Stomach (tissue), 9 donors: ENCODE results near the gene MPDU1. TPM values are rescaled to one million over a fixed set of nuclear protein-coding genes. Genes with fewer than 3 reads are reported as not detected.

Experiments used
- DNase-seq, 2 donors: peaks; one replicate each; pipeline versions ENCODE4 v3.0.0 to v3.0.0-alpha.2; 2013 to 2019
- H3K27ac ChIP-seq, 5 donors: fragments of 200-600 bp in 4 of 5; sonication (generic) in 4 of 5; one replicate each; pipeline ENCODE4 v1.5.1; 2013 to 2019; ENCODE audit warnings: mild to moderate bottlenecking in 1 of 5, moderate library complexity in 1 of 5
- H3K27me3 ChIP-seq, 3 donors: fragments of 200-600 bp; sonication (generic); one replicate each; pipeline ENCODE4 v1.5.1; 2017 to 2019; ENCODE audit warnings: mixed run types in 1 of 3
- H3K36me3 ChIP-seq, 4 donors: fragments of 200-600 bp; sonication (generic); 1 replicate in 3 of 4; 2 replicates in 1 of 4; pipeline ENCODE4 v1.5.1; 2016 to 2019
- H3K4me1 ChIP-seq, 4 donors: fragments of 200-600 bp; sonication (generic); one replicate each; pipeline ENCODE4 v1.5.1; 2016 to 2019
- H3K4me3 ChIP-seq, 4 donors: fragments of 200-600 bp; sonication (generic) in 3 of 4; one replicate each; pipeline ENCODE4 v1.5.1; 2016 to 2019; ENCODE audit warnings: mild to moderate bottlenecking in 1 of 4
- H3K9me3 ChIP-seq, 4 donors: fragments of 200-600 bp; sonication (generic); one replicate each; pipeline ENCODE4 v1.5.1; 2016 to 2019
- EP300 ChIP-seq: sonication (generic); formaldehyde crosslinking; IDR thresholded peaks from one replicate; pipeline ENCODE4 v1.6.1; 2017; ENCODE audit warnings: antibody characterized with exemption
- POLR2A ChIP-seq, 4 donors: fragments of 450-650 bp; IDR thresholded peaks; one replicate each; pipeline ENCODE4 v1.6.1; 2016; ENCODE audit warnings: antibody characterized with exemption in 4 of 4, control low read depth in 2 of 4, mild to moderate bottlenecking in 1 of 4, moderate library complexity in 1 of 4
- POLR2AphosphoS5 ChIP-seq, 3 donors: sonication (generic); formaldehyde crosslinking; IDR thresholded peaks; one replicate each; pipeline ENCODE4 v1.6.1; 2016; ENCODE audit warnings: antibody characterized with exemption in 3 of 3
- WGBS, 5 donors: extraction: QIAGEN DNeasy Blood & Tissue Kit in 3 of 5; methylation state at CpG; one replicate each; pipeline versions ENCODE4 v1.1.5 to v1.1.7; 2013 to 2018; 5-methylcytosine and 5-hydroxymethylcytosine counted together
- intact Hi-C: fragments of 100-400 bp; cut with DNase I; formaldehyde crosslinking; loops from one replicate; pipeline ENCODE4 v1.15.1; 2023; ENCODE audit warnings: low total_unique reads
- polyA plus RNA-seq, 3 donors: library from polyadenylated mRNA; stranded (reverse); fragments of 200-250 nt; gene quantifications; one replicate each; pipeline ENCODE4 v1.2.3, GENCODE V29; 2013
- total RNA-seq, 5 donors: library from RNA; depleted of rRNA; stranded (reverse); fragments of >200 nt; gene quantifications; one replicate each; pipeline versions ENCODE4 v1.1.0 to v1.2.3, GENCODE V29; 2014 to 2016
- TF ChIP-seq, protein P1 (sequence below), 7 experiments: fragments of 450-650 bp in 4 of 7; fragments of 200-600 bp in 3 of 7; sonication (generic) in 3 of 7; IDR thresholded peaks; one replicate each; pipeline ENCODE4 v1.5.1; 2016 to 2019; ENCODE audit warnings: antibody characterized with exemption in 7 of 7, control low read depth in 2 of 7, mild to moderate bottlenecking in 1 of 7
- donor health status: healthy with polysubstance abuse.
- donor health status: Bipolar disorder and iron deficiency.
- donor health status: healthy.

The MPDU1 gene
- total and polyA plus RNA-seq, 8 donors, result 27.2 to 188 (median 68.3) TPM

DNA sequence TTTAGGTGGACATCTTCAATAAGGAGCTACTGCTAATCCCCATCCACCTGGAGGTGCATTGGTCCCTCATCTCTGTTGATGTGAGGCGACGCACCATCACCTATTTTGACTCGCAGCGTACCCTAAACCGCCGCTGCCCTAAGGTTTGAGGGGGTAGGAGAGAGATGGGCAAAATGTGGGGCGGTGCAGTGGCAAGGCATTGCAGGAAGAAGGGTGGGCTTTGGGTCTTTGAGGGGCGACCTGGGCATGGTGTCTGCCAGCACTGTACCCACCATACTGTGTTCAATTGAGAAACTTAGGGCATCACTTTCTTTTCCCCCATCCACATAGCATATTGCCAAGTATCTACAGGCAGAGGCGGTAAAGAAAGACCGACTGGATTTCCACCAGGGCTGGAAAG, 13.3 kb upstream of the MPDU1 start:
- peaks cover 39 to 79% (median 72%) of the 10 kb centered on the region in 4 donors for H3K36me3 ChIP-seq
- peaks cover 17 to 29% (median 23%) of the 10 kb centered on the region in 4 donors for H3K4me1 ChIP-seq
- no peaks in the 10 kb centered on the region for H3K27me3 ChIP-seq
- intact Hi-C loops, result no loop called here
- H3K4me3 ChIP-seq, result no peak overlapping the region
- no peak for DNase-seq
- TF ChIP-seq POLR2AphosphoS5 (IDR thresholded peaks at IDR 0.05) (no peak), EP300 (no peak), POLR2A (IDR thresholded peaks at IDR 0.05) (no peak)
- H3K27ac ChIP-seq, result no peak overlapping the region
- WGBS, 5 donors, result 93 to 97% (median 96%) methylated on average over 10 of the region's 10 CpGs
- no peaks in the 10 kb centered on the region for H3K9me3 ChIP-seq

DNA sequence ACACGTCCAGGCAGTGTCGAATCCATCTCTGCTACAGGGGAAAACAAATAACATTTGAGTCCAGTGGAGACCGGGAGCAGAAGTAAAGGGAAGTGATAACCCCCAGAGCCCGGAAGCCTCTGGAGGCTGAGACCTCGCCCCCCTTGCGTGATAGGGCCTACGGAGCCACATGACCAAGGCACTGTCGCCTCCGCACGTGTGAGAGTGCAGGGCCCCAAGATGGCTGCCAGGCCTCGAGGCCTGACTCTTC, 11.4 kb upstream of the MPDU1 start:
- Histone ChIP-seq H3K27ac (peak overlapping the region; percentile 87 to 100 (median 99)), H3K9me3 (no peaks in the 10 kb centered on the region), H3K4me1 (peaks cover 31 to 48% (median 39%) of the 10 kb centered on the region in 4 donors), H3K4me3 (peak overlapping the region; percentile 33 to 98 (median 72)), H3K36me3 (peaks cover 42 to 79% (median 72%) of the 10 kb centered on the region in 4 donors), H3K27me3 (no peaks in the 10 kb centered on the region)
- WGBS, 5 donors, result 0 to 2% (median 1%) methylated on average over 7 to 11 of the region's 11 CpGs
- intact Hi-C loops, result no loop called here
- no peak for DNase-seq
- TF ChIP-seq EP300 (no peak), POLR2AphosphoS5 (IDR thresholded peaks at IDR 0.05) (peak in 2 of 3 donors; percentile 13 to 86), POLR2A (IDR thresholded peaks at IDR 0.05) (no peak)
- TF ChIP-seq, protein P1, sequence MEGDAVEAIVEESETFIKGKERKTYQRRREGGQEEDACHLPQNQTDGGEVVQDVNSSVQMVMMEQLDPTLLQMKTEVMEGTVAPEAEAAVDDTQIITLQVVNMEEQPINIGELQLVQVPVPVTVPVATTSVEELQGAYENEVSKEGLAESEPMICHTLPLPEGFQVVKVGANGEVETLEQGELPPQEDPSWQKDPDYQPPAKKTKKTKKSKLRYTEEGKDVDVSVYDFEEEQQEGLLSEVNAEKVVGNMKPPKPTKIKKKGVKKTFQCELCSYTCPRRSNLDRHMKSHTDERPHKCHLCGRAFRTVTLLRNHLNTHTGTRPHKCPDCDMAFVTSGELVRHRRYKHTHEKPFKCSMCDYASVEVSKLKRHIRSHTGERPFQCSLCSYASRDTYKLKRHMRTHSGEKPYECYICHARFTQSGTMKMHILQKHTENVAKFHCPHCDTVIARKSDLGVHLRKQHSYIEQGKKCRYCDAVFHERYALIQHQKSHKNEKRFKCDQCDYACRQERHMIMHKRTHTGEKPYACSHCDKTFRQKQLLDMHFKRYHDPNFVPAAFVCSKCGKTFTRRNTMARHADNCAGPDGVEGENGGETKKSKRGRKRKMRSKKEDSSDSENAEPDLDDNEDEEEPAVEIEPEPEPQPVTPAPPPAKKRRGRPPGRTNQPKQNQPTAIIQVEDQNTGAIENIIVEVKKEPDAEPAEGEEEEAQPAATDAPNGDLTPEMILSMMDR (IDR thresholded peaks at IDR 0.05), result no peak

DNA sequence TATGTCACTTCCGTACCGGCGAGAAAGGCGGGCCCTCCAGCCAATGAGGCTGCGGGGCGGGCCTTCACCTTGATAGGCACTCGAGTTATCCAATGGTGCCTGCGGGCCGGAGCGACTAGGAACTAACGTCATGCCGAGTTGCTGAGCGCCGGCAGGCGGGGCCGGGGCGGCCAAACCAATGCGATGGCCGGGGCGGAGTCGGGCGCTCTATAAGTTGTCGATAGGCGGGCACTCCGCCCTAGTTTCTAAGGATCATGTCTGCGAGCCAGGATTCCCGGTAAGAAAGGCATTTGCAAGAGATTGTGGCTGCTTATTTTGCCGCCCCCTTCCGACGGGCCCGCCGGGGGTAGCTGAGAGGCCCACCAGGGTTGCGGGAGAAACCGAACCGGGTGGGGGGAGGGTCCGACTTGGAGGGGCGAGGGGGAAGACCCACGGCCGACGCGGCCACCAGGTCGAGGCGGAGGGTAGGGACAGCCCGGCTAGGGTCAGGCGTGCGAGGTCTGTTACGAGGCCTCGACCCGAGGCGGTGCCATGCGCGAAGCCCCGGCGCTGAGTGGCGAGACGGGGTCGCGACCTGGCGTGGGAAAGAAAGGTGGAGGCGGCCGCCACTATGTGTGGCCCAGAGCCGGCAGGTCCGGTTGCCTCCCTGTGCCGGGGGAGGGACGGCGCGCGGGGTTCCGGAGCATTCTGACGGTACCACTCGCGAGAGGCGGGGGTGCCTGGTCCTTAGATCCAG, 10.9 kb upstream of the MPDU1 start:
- Histone ChIP-seq H3K27me3 (no peaks in the 10 kb centered on the region), H3K27ac (peak overlapping the region; percentile 97 to 100 (median 99)), H3K36me3 (peaks cover 43 to 79% (median 72%) of the 10 kb centered on the region in 4 donors), H3K4me1 (peaks cover 31 to 53% (median 41%) of the 10 kb centered on the region in 4 donors), H3K4me3 (peak overlapping the region; percentile 94 to 100 (median 99)), H3K9me3 (no peaks in the 10 kb centered on the region)
- TF ChIP-seq POLR2AphosphoS5 (IDR thresholded peaks at IDR 0.05) (peak; percentile 85 to 100 (median 99)), POLR2A (IDR thresholded peaks at IDR 0.05) (peak in 2 of 4 donors; percentile 97), EP300 (no peak)
- TF ChIP-seq, protein P1 (IDR thresholded peaks at IDR 0.05), result peak in 1 of 7 experiments; percentile 24
- WGBS, 5 donors, result 0 to 1% (median 1%) methylated on average over 39 to 73 of the region's 73 CpGs
- intact Hi-C loops, result no loop called here
- DNase-seq, result peak; percentile 100

DNA sequence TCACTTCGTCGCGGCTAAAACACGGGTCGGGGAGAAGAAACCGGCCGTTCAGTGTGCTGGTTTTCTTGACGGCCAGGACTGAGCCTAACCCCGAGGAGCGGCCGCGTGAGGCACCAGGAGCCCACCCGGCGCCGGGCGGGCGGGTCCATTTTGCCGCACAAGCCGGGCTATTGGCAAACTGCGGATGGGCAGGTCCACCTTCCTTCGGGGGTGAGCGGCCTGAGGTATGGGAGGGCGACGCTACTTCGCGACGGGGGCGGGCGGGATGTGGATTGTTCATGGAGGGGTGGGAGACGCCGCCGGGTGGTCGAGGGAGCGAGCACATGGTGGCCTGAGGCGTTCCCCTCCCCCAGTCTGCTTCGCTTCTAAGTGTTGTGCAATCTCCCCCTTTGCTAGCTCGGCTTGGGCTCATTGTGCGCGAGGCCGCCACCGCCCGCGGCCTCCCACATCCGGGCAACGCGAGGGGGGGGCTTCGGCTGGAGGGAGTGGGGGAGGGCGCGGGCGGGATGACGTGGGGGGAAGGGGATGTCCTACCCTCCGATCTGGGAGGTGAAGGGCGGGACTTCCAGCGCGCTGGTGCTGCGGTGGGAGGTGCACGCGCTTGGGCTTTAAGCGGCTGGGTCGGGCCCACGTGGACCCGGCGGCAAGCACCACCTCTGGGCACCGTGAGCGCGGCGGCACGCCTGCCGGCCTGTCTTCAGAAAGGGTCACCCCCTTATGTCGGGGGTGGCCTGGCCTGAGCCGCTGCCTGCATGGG, 10.2 kb upstream of the MPDU1 start:
- peak overlapping the region; percentile 97 to 100 (median 99) for H3K27ac ChIP-seq
- DNase-seq, result peak; percentile 86 to 97
- H3K4me3 ChIP-seq, result peak overlapping the region; percentile 94 to 100 (median 99)
- TF ChIP-seq, protein P1 (IDR thresholded peaks at IDR 0.05), result no peak
- peak; percentile 73 to 90 (median 82) for TF ChIP-seq POLR2AphosphoS5 (IDR thresholded peaks at IDR 0.05)
- H3K4me1 ChIP-seq, result peaks cover 31 to 60% (median 44%) of the 10 kb centered on the region in 4 donors
- H3K9me3 ChIP-seq, result no peaks in the 10 kb centered on the region
- H3K36me3 ChIP-seq, result peaks cover 50 to 82% (median 75%) of the 10 kb centered on the region in 4 donors
- WGBS, 5 donors, result 0 to 1% (median 0%) methylated on average over 38 to 71 of the region's 71 CpGs
- H3K27me3 ChIP-seq, result no peaks in the 10 kb centered on the region
- intact Hi-C loops, result no loop called here
